ENCODE data around the gene PNPLA3. TPM values are rescaled to one million over a fixed set of nuclear protein-coding genes. Genes with fewer than 3 reads are reported as not detected.

The PNPLA3 gene
- total RNA-seq, 2 donors from 2014 or later, result 48.1 to 52.6 TPM

DNA sequence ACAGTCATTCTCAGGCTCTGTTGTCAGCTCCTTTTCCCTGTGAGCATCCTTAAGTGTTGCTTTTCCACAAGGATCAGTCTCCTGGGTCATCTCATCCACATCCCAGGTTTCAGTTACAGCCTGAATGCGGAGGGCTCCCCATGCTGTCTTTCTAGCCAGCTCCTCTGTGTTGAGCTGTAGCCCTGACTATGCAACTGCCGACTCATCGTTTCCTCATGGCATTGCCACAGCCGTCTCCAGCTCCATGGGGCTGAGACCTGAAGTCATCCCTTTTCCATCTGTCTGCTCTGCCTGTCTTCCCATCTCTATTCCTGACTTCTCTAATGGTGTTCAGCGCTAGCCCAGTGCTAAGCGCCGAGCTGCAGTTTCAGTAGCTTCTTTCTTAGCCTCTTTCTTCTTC, 43.5 kb downstream of the PNPLA3 start:
- Histone ChIP-seq H3K4me1 (ENCODE audit: control insufficient read depth, insufficient read depth, low read length) (no peaks in the 10 kb centered on the region), H3K36me3 (ENCODE audit: control insufficient read depth, insufficient read depth, low read length) (peaks cover 76% of the 10 kb centered on the region), H3K9me3 (ENCODE audit: control insufficient read depth, low read length) (no peaks in the 10 kb centered on the region), H3K9ac (ENCODE audit: extremely low read depth, low read length, poor library complexity, severe bottlenecking) (no peak overlapping the region), H3K27ac (ENCODE audit: low read depth, low read length) (no peak overlapping the region), H3K4me3 (ENCODE audit: low read length) (no peak overlapping the region), H3K27me3 (ENCODE audit: control insufficient read depth, insufficient read depth, low read length, poor library complexity, severe bottlenecking) (no peaks in the 10 kb centered on the region)
- no peak for DNase-seq
- H3K9me3 Mint-ChIP-seq, result no peaks in the 10 kb centered on the region
- H3K4me1 Mint-ChIP-seq, result no peaks in the 10 kb centered on the region
- peaks cover 65% of the 10 kb centered on the region for H3K36me3 Mint-ChIP-seq (ENCODE audit: low read depth)
- 96 to 99% methylated on average over 7 of the region's 7 CpGs for whole genome bisulfite sequencing, 2 experiments (ENCODE audit: insufficient coverage in 1 of 2, insufficient read length in 1 of 2)
- peak overlapping the region; percentile 0 for H3K27ac Mint-ChIP-seq
- TF ChIP-seq, protein P1, sequence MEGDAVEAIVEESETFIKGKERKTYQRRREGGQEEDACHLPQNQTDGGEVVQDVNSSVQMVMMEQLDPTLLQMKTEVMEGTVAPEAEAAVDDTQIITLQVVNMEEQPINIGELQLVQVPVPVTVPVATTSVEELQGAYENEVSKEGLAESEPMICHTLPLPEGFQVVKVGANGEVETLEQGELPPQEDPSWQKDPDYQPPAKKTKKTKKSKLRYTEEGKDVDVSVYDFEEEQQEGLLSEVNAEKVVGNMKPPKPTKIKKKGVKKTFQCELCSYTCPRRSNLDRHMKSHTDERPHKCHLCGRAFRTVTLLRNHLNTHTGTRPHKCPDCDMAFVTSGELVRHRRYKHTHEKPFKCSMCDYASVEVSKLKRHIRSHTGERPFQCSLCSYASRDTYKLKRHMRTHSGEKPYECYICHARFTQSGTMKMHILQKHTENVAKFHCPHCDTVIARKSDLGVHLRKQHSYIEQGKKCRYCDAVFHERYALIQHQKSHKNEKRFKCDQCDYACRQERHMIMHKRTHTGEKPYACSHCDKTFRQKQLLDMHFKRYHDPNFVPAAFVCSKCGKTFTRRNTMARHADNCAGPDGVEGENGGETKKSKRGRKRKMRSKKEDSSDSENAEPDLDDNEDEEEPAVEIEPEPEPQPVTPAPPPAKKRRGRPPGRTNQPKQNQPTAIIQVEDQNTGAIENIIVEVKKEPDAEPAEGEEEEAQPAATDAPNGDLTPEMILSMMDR (conservative IDR thresholded peaks at IDR 0.05), result no peak
- H3K4me3 Mint-ChIP-seq, result no peak overlapping the region
- no peaks in the 10 kb centered on the region for H3K27me3 Mint-ChIP-seq (ENCODE audit: insufficient read depth)

DNA sequence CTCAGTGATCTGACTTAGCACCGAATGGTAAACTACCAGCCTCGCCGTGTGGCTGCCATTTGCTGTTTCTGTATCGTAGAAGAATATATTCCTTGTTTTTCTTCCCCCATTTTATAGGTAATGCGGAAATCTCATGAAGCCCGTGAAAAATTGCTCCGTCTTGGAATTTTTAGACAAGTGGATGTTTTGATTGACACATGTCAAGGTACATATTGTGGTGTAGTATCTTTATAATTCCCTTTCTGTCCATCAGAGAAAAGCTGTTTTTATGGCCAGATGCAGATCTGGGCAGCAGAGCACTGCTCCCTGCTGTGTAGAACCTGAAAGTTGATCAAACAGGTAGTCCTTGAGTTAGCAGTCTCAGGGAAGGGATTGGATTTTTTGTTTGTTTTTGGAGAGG, 45.0 kb downstream of the PNPLA3 start:
- Histone ChIP-seq H3K27me3 (ENCODE audit: control insufficient read depth, insufficient read depth, low read length, poor library complexity, severe bottlenecking) (no peaks in the 10 kb centered on the region), H3K4me1 (ENCODE audit: control insufficient read depth, insufficient read depth, low read length) (no peaks in the 10 kb centered on the region), H3K36me3 (ENCODE audit: control insufficient read depth, insufficient read depth, low read length) (peaks cover 83% of the 10 kb centered on the region), H3K9ac (ENCODE audit: extremely low read depth, low read length, poor library complexity, severe bottlenecking) (no peak overlapping the region), H3K27ac (ENCODE audit: low read depth, low read length) (no peak overlapping the region), H3K9me3 (ENCODE audit: control insufficient read depth, low read length) (no peaks in the 10 kb centered on the region), H3K4me3 (ENCODE audit: low read length) (no peak overlapping the region)
- 90 to 100% methylated on average over 3 to 7 of the region's 7 CpGs for WGBS, 2 experiments (ENCODE audit: insufficient coverage in 1 of 2, insufficient read length in 1 of 2)
- DNase-seq, result no peak
- peaks cover 69% of the 10 kb centered on the region for H3K36me3 Mint-ChIP-seq (ENCODE audit: low read depth)
- H3K4me1 Mint-ChIP-seq, result no peaks in the 10 kb centered on the region
- no peak overlapping the region for H3K27ac Mint-ChIP-seq
- no peaks in the 10 kb centered on the region for H3K9me3 Mint-ChIP-seq
- TF ChIP-seq, protein P1 (conservative IDR thresholded peaks at IDR 0.05), result no peak
- no peaks in the 10 kb centered on the region for H3K27me3 Mint-ChIP-seq (ENCODE audit: insufficient read depth)
- no peak overlapping the region for H3K4me3 Mint-ChIP-seq

DNA sequence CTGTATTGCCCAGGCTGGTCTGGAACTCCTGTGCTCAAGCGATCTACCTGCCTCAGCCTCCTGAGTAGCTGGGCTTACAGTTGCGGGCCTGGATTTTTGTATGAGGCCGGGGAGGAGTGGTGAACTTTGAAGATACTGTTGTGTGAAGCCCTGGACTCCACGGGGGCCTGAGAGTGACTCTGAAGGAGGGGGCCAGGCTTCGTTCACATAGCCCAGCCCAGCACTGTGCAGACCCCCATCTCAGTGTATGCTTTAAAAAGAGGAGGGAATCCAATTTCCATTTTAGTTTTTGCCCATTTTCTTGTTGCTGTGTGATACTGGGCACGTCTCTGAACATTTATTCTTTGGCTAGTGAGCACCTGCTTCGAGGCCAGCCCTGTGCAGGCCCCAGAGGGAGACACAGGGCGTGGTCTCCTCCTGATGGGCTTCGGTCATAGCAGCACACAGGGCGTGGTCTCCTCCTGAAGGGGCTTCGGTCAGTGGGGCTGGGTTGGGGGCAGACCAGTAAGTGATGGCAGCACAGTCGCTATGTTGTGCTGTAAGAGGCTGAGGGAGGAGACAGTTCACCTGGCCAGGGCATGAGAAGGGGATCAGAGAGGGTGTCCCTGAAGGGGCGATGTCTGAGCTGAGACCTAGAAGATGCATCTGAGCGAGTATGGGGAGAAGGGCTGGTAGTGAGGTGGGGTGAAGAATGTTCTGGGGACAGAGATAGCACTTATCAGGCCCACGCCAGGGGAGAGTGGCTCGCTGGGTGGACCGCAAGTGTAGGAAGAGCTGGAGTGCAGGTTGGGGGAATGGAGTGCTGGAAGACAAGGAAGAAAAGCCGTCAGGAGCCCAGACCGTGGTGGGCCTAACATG, 45.6 kb downstream of the PNPLA3 start:
- H3K36me3 Mint-ChIP-seq (ENCODE audit: low read depth), result peaks cover 71% of the 10 kb centered on the region
- Histone ChIP-seq H3K27me3 (ENCODE audit: control insufficient read depth, insufficient read depth, low read length, poor library complexity, severe bottlenecking) (no peaks in the 10 kb centered on the region), H3K4me3 (ENCODE audit: low read length) (no peak overlapping the region), H3K36me3 (ENCODE audit: control insufficient read depth, insufficient read depth, low read length) (peaks cover 78% of the 10 kb centered on the region), H3K9ac (ENCODE audit: extremely low read depth, low read length, poor library complexity, severe bottlenecking) (no peak overlapping the region), H3K9me3 (ENCODE audit: control insufficient read depth, low read length) (no peaks in the 10 kb centered on the region), H3K4me1 (ENCODE audit: control insufficient read depth, insufficient read depth, low read length) (no peaks in the 10 kb centered on the region), H3K27ac (ENCODE audit: low read depth, low read length) (no peak overlapping the region)
- no peak overlapping the region for H3K27ac Mint-ChIP-seq
- no peaks in the 10 kb centered on the region for H3K9me3 Mint-ChIP-seq
- H3K27me3 Mint-ChIP-seq (ENCODE audit: insufficient read depth), result no peaks in the 10 kb centered on the region
- TF ChIP-seq, protein P1 (conservative IDR thresholded peaks at IDR 0.05), result no peak
- WGBS, 2 experiments (ENCODE audit: insufficient coverage in 1 of 2, insufficient read length in 1 of 2), result 90% methylated on average over 15 to 19 of the region's 19 CpGs
- H3K4me1 Mint-ChIP-seq, result no peaks in the 10 kb centered on the region
- H3K4me3 Mint-ChIP-seq, result no peak overlapping the region
- no peak for DNase-seq
